ENCODE data around the gene ARRB1. TPM values are rescaled to one million over a fixed set of nuclear protein-coding genes. Genes with fewer than 3 reads are reported as not detected.

The ARRB1 gene
- total RNA-seq, 1 experiment from 2014 or later, result 24.2 TPM

GRCh38 chr11:75262961-75263852 is 88.3 kb downstream of the ARRB1 start:
- H3K9me3 ChIP-seq (ENCODE audit: control insufficient read depth in 1 of 2, insufficient read depth in 1 of 2, low read depth in 1 of 2, low read length in 2 of 2), result no peaks in the 10 kb centered on the region
- ChIA-PET CTCF (interaction anchor here (1.3 kb wide), 1 partner anchor 15 kb away, joined by 4 read pairs; no protein-coding TSS in a partner anchor), RAD21 (ENCODE audit: low non-redundant PET in 1 of 2, low total read pairs in 2 of 2, uncharacterized antibody in 2 of 2, unreplicated experiment in 2 of 2) (no interaction called here), POLR2A (no interaction called here)
- H2AFZ ChIP-seq (ENCODE audit: low read depth, low read length, poor library complexity, severe bottlenecking), result no peak overlapping the region
- no peaks in the 10 kb centered on the region for H3K4me1 ChIP-seq (ENCODE audit: control insufficient read depth in 1 of 2, insufficient read depth in 2 of 2, low read length in 2 of 2)
- no peaks in the 10 kb centered on the region for H3K79me2 ChIP-seq (ENCODE audit: insufficient read depth, low read length)
- intact Hi-C loops (cut with micrococcal nuclease), result no loop called here
- TSS peak; percentile 9 for BruUV-seq (replicated peaks)
- DNase-seq (ENCODE audit: low read depth, low spot score) (no peak), ATAC-seq (no peak)
- H3K9ac ChIP-seq (ENCODE audit: low read length), result no peak overlapping the region
- no peak overlapping the region for H3K4me2 ChIP-seq (ENCODE audit: low read length)
- no peaks in the 10 kb centered on the region for H4K20me1 ChIP-seq (ENCODE audit: insufficient read depth)
- no peaks in the 10 kb centered on the region for H3K36me3 ChIP-seq (ENCODE audit: control insufficient read depth in 1 of 2, insufficient read depth in 2 of 2, low read length in 2 of 2)
- H3K27me3 ChIP-seq (ENCODE audit: insufficient read depth, low read length), result no peaks in the 10 kb centered on the region
- H3K9me2 ChIP-seq (ENCODE audit: insufficient read depth), result no peaks in the 10 kb centered on the region
- H3K4me3 ChIP-seq (replicated peaks in 1 of 2; ENCODE audit: low read depth in 1 of 2, low read length in 2 of 2), result no peak overlapping the region
- H3K27ac ChIP-seq (ENCODE audit: low read depth, low read length), result no peak overlapping the region
- TF ChIP-seq EGR1 (IDR thresholded peaks at IDR 0.05; ENCODE audit: low read depth), result no peak
- TF ChIP-seq ELF1 (IDR thresholded peaks at IDR 0.05; ENCODE audit: borderline replicate concordance, low read depth), result no peak
- 0 out of 2 replicates have a peak, but pooled peaks have one; percentile 1 for TF ChIP-seq CEBPB (IDR thresholded peaks at IDR 0.05; ENCODE audit: low read depth)
- TF ChIP-seq, protein P1, sequence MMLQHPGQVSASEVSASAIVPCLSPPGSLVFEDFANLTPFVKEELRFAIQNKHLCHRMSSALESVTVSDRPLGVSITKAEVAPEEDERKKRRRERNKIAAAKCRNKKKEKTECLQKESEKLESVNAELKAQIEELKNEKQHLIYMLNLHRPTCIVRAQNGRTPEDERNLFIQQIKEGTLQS (IDR thresholded peaks at IDR 0.05), result no peak

- Histone ChIP-seq H3K9me3 (ENCODE audit: control insufficient read depth in 1 of 2, insufficient read depth in 1 of 2, low read depth in 1 of 2, low read length in 2 of 2) (no peaks in the 10 kb centered on the region), H3K36me3 (ENCODE audit: control insufficient read depth in 1 of 2, insufficient read depth in 2 of 2, low read length in 2 of 2) (no peaks in the 10 kb centered on the region), H3K27ac (ENCODE audit: low read depth, low read length) (no peak overlapping the region), H4K20me1 (ENCODE audit: insufficient read depth) (no peaks in the 10 kb centered on the region), H3K9ac (ENCODE audit: low read length) (no peak overlapping the region), H3K9me2 (ENCODE audit: insufficient read depth) (no peaks in the 10 kb centered on the region), H2AFZ (ENCODE audit: low read depth, low read length, poor library complexity, severe bottlenecking) (no peak overlapping the region), H3K27me3 (ENCODE audit: insufficient read depth, low read length) (no peaks in the 10 kb centered on the region), H3K4me2 (ENCODE audit: low read length) (no peak overlapping the region), H3K4me1 (ENCODE audit: control insufficient read depth in 1 of 2, insufficient read depth in 2 of 2, low read length in 2 of 2) (no peaks in the 10 kb centered on the region), H3K79me2 (ENCODE audit: insufficient read depth, low read length) (no peaks in the 10 kb centered on the region), H3K4me3 (replicated peaks in 1 of 2; ENCODE audit: low read depth in 1 of 2, low read length in 2 of 2) (no peak overlapping the region)
- RAD21 ChIA-PET (ENCODE audit: low non-redundant PET in 1 of 2, low total read pairs in 2 of 2, uncharacterized antibody in 2 of 2, unreplicated experiment in 2 of 2), result no interaction called here
- CTCF ChIA-PET, result interaction anchor here (1.3 kb wide), 1 partner anchor 14 kb away, joined by 4 read pairs; no protein-coding TSS in a partner anchor
- POLR2A ChIA-PET, result no interaction called here
- no TSS peak for BruUV-seq (replicated peaks)
- TF ChIP-seq EZH2phosphoT487 (IDR thresholded peaks at IDR 0.05; ENCODE audit: borderline replicate concordance) (no peak), POLR2AphosphoS5 (IDR thresholded peaks at IDR 0.05; ENCODE audit: low read depth, low read length) (no peak), SRF (IDR thresholded peaks at IDR 0.05; ENCODE audit: low read depth) (no peak), EZH2 (IDR thresholded peaks at IDR 0.05) (no peak), ZFX (IDR thresholded peaks at IDR 0.05) (no peak), SIN3A (IDR thresholded peaks at IDR 0.05; ENCODE audit: low read depth) (no peak), YY1 (IDR thresholded peaks at IDR 0.05; ENCODE audit: extremely low read depth, insufficient replicate concordance, low read depth, low read length) (no peak), TCF7L2 (IDR thresholded peaks at IDR 0.05; ENCODE audit: borderline replicate concordance, extremely low read depth, insufficient read depth, insufficient read length) (no peak), POLR2A (IDR thresholded peaks at IDR 0.05; ENCODE audit: borderline replicate concordance, extremely low read depth, insufficient read depth, insufficient read length) (no peak), FOSL1 (IDR thresholded peaks at IDR 0.05; ENCODE audit: low read depth) (no peak), EGR1 (IDR thresholded peaks at IDR 0.05; ENCODE audit: low read depth) (no peak), CBX3 (IDR thresholded peaks at IDR 0.05; ENCODE audit: low read depth) (no peak)
- TF ChIP-seq, protein P2, sequence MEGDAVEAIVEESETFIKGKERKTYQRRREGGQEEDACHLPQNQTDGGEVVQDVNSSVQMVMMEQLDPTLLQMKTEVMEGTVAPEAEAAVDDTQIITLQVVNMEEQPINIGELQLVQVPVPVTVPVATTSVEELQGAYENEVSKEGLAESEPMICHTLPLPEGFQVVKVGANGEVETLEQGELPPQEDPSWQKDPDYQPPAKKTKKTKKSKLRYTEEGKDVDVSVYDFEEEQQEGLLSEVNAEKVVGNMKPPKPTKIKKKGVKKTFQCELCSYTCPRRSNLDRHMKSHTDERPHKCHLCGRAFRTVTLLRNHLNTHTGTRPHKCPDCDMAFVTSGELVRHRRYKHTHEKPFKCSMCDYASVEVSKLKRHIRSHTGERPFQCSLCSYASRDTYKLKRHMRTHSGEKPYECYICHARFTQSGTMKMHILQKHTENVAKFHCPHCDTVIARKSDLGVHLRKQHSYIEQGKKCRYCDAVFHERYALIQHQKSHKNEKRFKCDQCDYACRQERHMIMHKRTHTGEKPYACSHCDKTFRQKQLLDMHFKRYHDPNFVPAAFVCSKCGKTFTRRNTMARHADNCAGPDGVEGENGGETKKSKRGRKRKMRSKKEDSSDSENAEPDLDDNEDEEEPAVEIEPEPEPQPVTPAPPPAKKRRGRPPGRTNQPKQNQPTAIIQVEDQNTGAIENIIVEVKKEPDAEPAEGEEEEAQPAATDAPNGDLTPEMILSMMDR (IDR thresholded peaks at IDR 0.05 in 2 of 3, conservative IDR thresholded peaks at IDR 0.05 in 1 of 3; ENCODE audit: borderline replicate concordance in 1 of 3, insufficient read depth in 1 of 3, low read depth in 2 of 3, low read length in 2 of 3), result no peak
- intact Hi-C loops (cut with micrococcal nuclease), result no loop called here
- DNase-seq (ENCODE audit: low read depth, low spot score) (no peak), ATAC-seq (no peak)
Measured at GRCh38 chr11:75262436-75262835, 89.0 kb downstream of the ARRB1 start.
